ENCODE results near the gene OPN1LW.
"Not testable (repeated sequence)": the region's sequence is repeated elsewhere in the genome, so short reads cannot be mapped to it uniquely, and the experiment has no call there.

- not testable (repeated sequence) for TF ChIP-seq EZH2 (optimal IDR thresholded peaks at IDR 0.05; ENCODE audit: low read depth, low read length); CTCF (IDR thresholded peaks at IDR 0.05; ENCODE audit: low read length); EZH2phosphoT487 (IDR thresholded peaks at IDR 0.05; ENCODE audit: low read length)
Measured at GRCh38 chrX:154164902-154165301, 20.9 kb downstream of the OPN1LW start.
